Sigmoid colon (tissue), 4 donors: ENCODE data around the gene EIF2A.

Experiments
- CTCF ChIP-seq, 4 experiments: fragments of 450-650 bp in 3 of 4; fragments of 200-600 bp in 1 of 4; IDR thresholded peaks; one replicate each; pipeline ENCODE4 v1.5.1; 2016 to 2019; ENCODE audit warnings: antibody characterized with exemption in 4 of 4, mild to moderate bottlenecking in 3 of 4, moderate library complexity in 2 of 4
- EP300 ChIP-seq, 4 donors: sonication (generic); formaldehyde crosslinking; IDR thresholded peaks; one replicate each; pipeline ENCODE4 v1.6.1; 2017; ENCODE audit warnings: antibody characterized with exemption in 4 of 4
- POLR2A ChIP-seq, 2 donors: fragments of 450-650 bp; IDR thresholded peaks; one replicate each; pipeline ENCODE4 v1.6.1; 2016; ENCODE audit warnings: antibody characterized with exemption in 2 of 2, mild to moderate bottlenecking in 2 of 2, moderate library complexity in 2 of 2

DNA sequence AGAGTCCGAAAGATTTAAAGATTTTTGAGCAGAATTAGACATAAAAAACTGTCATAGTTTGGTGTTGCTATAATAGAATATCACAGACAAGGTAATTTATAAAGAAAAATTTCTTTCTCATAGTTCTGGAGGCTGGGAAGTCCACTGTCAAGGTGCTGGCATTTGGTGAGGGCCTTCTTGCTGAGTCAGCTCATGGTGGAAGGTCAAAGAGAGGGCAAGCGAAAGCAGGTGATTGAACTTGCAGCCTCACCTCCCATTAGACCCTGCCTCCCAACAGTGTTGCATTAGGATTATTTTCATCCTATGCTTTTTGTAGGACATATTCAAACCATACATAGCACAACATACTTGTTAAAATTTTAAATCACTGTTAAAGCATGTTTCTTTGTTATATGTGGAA is 66.4 kb downstream of the EIF2A start:
- TF ChIP-seq POLR2A (IDR thresholded peaks at IDR 0.05) (no peak), CTCF (IDR thresholded peaks at IDR 0.05) (no peak), EP300 (IDR thresholded peaks at IDR 0.05) (no peak)
